HG03108 (cell line): Measurements from ENCODE around the gene SARDH.

Experiments
- ATAC-seq: cut with Tn5 transposase; IDR thresholded peaks from one replicate; pipeline ENCODE4 v1.9.1; 2021; ENCODE audit warnings: moderate library complexity; ENCODE audit not compliant: unreplicated experiment

SARDH gene

DNA sequence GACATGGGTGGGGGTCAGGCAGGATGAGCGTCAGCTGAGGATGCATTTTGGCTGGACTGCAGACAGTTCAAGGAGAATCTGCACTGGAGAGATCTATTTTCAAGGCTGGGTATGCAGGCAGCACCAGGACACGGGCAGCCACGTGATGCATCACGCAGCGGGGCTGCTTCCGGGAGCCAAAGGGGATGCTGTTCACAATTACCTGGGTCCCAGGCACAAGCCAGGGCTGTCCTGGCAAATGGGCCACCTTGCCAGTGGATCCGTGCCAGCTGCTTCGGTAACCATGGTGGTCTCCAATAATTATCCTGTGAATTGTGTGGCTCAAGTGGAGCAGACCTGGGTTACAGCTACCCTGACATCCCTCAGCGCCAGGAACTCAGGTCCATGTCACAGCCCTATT is 84.5 kb downstream of the SARDH start:
- ATAC-seq: no peak

DNA sequence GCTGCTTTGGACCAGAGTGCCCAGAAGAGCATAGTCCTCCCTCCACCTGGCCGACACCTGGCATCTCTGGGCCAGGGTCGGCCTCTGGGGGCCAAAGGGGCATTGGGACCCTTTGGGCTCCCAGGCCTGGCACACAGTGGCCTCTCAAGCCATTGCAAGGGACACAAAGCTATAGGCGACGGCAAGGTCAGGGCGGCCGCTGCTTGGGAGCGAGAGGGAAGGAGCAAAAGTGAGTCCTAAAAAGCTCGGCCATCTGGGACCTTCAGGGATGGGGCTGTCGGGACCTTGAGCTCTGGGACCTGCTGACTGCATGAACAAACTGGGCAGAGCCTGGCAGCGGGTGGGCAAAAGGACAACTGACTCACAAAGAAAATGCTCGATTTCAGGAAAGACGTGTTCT is 88.1 kb downstream of the SARDH start:
- no peak for ATAC-seq

- ATAC-seq: no peak
Observed at GRCh38 chr9:133649194-133649593, 89.0 kb downstream of the SARDH start.

DNA sequence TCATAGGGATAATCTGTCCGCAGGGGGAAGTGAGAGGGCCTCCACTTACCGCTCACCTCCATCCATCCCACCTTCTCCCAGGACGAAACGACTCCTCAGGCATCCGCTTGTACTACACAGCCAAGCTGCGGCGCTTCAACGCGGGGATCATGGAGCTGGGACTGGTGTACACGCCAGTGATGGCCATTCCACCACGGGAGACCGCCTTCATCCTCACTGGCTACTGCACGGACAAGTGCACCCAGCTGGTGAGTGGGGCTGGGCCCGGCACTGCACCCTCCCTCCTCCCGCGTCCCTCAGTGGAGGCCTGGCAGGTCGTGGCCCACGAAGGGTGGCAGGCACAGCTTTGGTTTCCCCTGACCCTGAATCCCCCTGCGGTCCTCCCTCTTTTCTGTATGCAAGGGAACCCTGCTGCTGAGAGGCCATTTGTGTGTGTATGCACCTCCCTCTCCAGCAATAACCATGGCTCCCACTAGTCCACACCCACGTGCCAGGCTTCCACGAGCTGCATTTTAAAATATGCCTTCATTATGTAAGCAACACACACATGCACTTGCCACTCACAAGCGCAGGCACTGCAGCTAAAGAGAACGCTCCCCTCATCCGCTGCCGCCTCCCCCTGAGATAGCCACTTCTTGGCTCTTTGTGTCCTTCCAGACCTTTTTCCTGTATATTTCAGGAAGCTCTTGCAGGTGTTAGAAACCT is 90.2 kb downstream of the SARDH start:
- ATAC-seq: no peak

DNA sequence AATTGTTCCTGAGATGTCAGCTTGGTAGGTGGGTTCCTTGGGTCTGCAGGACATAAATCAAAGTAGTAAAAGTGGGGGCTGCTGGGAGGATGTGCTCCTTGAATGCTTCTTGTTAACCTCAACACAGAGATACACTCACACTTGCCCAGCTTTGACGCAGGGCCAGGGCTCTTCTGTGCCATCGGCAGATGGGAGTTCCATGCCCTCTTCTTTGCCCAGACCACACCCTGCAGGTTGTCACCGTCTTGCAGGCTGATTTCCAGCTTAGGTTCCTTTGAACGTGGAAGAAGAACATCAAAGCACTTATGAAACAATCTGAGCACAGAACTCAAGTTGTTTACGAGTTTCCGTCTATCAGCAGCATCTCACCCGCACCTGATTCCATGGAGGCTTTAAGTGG is 91.0 kb downstream of the SARDH start:
- ATAC-seq: no peak

GRCh38 chr9:133645021-133645765 is 93.0 kb downstream of the SARDH start:
- ATAC-seq: no peak

DNA sequence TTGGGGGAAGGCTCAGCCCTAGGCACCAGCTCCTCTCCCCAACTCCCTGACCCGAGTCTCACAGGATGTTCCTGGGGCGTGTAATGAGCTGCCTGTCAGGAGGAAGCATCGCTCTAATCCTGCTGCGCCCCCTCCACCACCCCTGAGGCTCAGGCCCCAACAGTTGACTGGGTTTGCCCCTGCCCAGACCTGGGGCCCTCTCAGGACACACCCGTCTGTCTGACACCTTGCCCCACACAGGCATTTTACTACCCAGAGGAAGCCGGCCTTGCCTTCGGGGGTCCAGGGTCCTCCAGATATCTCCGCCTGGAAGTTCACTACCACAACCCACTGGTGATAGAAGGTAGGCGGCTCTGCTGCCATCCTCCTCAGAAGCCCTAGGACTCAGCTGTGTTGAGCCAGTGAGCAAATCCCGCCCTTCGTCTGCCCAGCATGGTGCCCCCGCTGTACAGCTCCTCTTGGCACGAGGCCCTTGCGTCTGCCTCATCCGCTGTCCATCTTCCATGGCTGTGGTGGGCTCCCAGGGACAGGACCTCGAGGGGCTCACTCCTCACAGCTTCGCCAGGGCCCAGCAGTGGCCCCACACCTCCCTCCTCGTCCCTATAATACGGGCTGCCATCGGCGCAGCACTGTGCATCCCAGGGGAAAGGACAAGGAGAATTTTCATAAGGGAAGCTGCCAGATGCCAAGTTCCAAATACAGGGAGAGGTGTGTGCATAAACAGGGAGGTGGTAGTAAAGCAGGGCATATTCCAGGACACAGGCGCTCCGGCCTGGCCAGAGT is 94.0 kb downstream of the SARDH start:
- no peak for ATAC-seq

- no peak for ATAC-seq
Observed at GRCh38 chr9:133643362-133643755, 94.8 kb downstream of the SARDH start.

GRCh38 chr9:133642708-133643361 is 95.3 kb downstream of the SARDH start:
- ATAC-seq: no peak

DNA sequence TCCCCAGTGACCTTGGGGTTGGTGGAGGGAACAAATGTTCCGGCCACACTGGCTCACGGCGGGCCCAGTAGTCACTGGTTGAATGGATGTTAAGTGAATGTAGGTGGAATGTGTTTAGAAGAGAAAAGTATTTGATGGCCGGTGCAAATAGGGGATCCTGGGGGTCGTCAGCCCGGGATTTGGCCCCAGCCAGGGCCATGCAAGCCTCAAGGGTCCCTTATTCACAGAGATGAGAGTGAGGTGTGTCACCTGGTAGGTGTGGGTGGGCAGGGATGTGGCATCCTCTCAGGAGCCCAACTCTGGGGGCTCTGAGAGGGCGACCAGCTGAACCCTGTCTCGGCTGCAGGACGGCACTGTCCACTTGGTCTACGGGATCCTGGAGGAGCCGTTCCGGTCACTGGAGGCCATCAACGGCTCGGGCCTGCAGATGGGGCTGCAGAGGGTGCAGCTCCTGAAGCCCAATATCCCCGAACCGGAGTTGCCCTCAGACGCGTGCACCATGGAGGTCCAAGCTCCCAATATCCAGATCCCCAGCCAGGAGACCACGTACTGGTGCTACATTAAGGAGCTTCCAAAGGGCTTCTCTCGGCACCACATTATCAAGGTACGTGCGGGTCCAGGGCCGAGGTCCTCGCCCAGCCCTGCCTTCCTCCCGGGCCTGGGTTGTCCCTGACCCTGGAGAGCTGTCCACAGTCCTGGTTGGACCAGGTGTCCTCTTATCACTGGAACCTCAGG is 96.1 kb downstream of the SARDH start:
- ATAC-seq: no peak

DNA sequence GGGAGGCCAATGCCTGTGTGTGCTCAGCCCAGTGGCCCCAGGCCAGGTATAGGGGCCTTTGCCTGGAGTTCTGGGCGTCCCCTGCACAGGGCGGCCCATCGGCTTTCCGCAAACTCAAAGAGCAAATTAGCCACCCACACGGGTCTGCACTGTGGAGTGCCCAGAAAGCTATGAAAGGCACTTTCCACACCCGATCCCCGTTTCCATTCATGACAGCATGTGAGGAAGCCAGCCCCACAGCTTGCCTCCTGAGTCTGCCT is 96.8 kb downstream of the SARDH start:
- no peak for ATAC-seq

GRCh38 chr9:133640580-133641395 is 97.4 kb downstream of the SARDH start:
- ATAC-seq: no peak

GRCh38 chr9:133640160-133640559 is 98.0 kb downstream of the SARDH start:
- no peak for ATAC-seq

GRCh38 chr9:133639613-133640012 is 98.5 kb downstream of the SARDH start:
- ATAC-seq: no peak

DNA sequence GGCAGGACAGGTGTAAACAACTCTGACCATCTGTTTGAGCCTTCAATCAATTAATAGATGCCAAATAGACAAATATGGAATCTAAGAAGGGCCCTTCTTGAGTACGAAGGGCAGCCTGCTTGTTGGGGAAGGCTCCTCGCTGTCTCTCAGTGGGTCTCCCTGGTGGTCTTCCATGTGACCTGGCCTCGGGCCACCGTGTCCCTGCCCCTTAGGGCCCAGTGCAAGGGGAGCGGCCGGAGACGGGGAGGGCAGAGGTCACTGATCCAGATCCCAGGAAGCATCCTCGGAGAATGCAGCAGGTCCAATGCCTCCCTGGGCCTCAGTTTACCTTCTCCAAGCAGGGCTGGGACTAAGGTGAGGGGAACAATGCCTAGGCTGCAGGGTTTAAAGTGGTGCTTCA is 99.4 kb downstream of the SARDH start:
- no peak for ATAC-seq

- no peak for ATAC-seq
Observed at GRCh38 chr9:133638076-133638475, 100.1 kb downstream of the SARDH start.

DNA sequence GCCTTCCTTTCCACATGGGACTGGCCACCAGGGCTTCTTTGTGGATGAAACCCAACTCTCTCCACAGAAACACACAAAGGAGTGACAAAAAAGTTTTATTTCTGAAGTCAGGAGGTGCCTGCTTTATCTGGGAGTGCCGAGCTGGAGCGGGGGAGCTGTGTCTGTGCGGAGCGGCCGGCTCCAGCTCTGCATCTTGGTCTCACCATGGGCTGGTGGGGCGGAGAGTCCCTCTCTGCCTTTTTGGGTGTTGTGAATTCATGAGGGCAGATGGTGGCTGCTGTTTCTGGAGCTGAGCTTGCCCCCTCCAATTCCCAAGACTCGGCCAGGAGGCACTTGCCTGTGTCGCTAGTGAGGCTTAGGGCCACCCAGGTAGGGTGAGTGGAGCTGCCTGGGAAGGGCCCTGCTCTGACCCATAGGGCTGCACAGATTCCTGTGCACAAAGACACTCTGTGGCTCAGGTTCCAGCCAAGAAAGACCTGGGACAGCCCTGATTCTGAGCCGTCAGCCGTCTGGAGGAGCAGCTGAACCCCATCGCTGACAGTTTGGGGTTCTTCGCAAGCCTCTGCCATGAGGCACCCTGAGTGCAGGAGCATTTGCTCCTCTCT is 100.6 kb downstream of the SARDH start:
- ATAC-seq: no peak

GRCh38 chr9:133636902-133637301 is 101.2 kb downstream of the SARDH start:
- ATAC-seq: no peak
